Endothelial cell of umbilical vein (primary cell): ENCODE results near the gene LPAR5.

Experiments
- EZH2 ChIP-seq: IDR thresholded peaks from 2 replicates; pipeline ENCODE4 v1.6.1; 2012; ENCODE audit warnings: borderline replicate concordance, low read depth, mild to moderate bottlenecking, moderate library complexity, low read length, inconsistent platforms; ENCODE audit not compliant: severe bottlenecking
- JUN ChIP-seq: IDR thresholded peaks from 2 replicates; pipeline ENCODE4 v1.6.1; 2011; ENCODE audit warnings: borderline replicate concordance, low read depth; ENCODE audit not compliant: insufficient read length, insufficient read depth
- POLR2A ChIP-seq: IDR thresholded peaks from 2 replicates; pipeline ENCODE4 v1.6.1; 2012; ENCODE audit warnings: low read depth, mild to moderate bottlenecking, control low read depth, low read length
- POLR2AphosphoS5 ChIP-seq: IDR thresholded peaks from 2 replicates; pipeline ENCODE4 v1.6.1; 2012; ENCODE audit warnings: low read depth, mild to moderate bottlenecking, control low read depth, low read length, moderate library complexity; ENCODE audit not compliant: insufficient read depth
- TF ChIP-seq, protein P1 (sequence below), 2 donors: IDR thresholded peaks; 1 replicate in 1 of 2; 2 replicates in 1 of 2; pipeline ENCODE4 v1.5.1; 2011; ENCODE audit warnings: low read length in 2 of 2, mild to moderate bottlenecking in 2 of 2, moderate library complexity in 2 of 2, control low read depth in 1 of 2, inconsistent platforms in 1 of 2, low read depth in 1 of 2; ENCODE audit not compliant: insufficient read depth in 1 of 2; ENCODE audit errors: extremely low read depth in 1 of 2
- TF ChIP-seq, protein P2 (sequence below): IDR thresholded peaks from 2 replicates; pipeline ENCODE4 v1.6.1; 2011; ENCODE audit not compliant: insufficient read depth, insufficient read length

DNA sequence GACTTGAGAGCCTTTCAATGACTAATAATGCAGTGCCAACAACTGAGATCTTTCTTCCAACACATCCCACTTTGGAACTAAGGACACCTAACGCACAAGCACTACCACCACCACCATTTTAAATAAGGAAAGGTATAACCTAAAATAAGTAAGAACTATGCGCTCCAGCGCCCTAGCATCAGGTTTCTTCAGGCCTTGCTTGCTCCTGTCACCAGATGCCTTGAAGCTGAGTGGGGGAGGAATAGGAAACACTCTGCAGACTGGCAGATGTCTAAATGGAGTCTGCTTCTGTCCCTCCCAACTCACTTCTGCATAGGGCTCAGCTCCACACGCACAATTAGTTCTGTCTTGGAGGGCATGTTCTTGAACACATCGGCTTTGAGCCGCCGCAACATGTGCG is 43.7 kb downstream of the LPAR5 start:
- TF ChIP-seq POLR2A (no peak), JUN (no peak), EZH2 (no peak), POLR2AphosphoS5 (no peak)
- TF ChIP-seq, protein P1, sequence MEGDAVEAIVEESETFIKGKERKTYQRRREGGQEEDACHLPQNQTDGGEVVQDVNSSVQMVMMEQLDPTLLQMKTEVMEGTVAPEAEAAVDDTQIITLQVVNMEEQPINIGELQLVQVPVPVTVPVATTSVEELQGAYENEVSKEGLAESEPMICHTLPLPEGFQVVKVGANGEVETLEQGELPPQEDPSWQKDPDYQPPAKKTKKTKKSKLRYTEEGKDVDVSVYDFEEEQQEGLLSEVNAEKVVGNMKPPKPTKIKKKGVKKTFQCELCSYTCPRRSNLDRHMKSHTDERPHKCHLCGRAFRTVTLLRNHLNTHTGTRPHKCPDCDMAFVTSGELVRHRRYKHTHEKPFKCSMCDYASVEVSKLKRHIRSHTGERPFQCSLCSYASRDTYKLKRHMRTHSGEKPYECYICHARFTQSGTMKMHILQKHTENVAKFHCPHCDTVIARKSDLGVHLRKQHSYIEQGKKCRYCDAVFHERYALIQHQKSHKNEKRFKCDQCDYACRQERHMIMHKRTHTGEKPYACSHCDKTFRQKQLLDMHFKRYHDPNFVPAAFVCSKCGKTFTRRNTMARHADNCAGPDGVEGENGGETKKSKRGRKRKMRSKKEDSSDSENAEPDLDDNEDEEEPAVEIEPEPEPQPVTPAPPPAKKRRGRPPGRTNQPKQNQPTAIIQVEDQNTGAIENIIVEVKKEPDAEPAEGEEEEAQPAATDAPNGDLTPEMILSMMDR (IDR thresholded peaks at IDR 0.05; ENCODE audit: extremely low read depth in 1 of 2, insufficient read depth in 1 of 2, low read depth in 1 of 2, low read length in 2 of 2) = no peak
- TF ChIP-seq, protein P2, sequence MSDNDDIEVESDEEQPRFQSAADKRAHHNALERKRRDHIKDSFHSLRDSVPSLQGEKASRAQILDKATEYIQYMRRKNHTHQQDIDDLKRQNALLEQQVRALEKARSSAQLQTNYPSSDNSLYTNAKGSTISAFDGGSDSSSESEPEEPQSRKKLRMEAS = no peak
